Lower leg skin (tissue), 3 donors: ENCODE data around the gene C1orf159.

Source experiments
- CTCF ChIP-seq, 3 donors: fragments of 450-650 bp; IDR thresholded peaks; one replicate each; pipeline ENCODE4 v1.5.1; 2016; ENCODE audit warnings: antibody characterized with exemption in 3 of 3, mild to moderate bottlenecking in 3 of 3, moderate library complexity in 2 of 3
- POLR2A ChIP-seq, 2 donors: fragments of 450-650 bp; IDR thresholded peaks; one replicate each; pipeline ENCODE4 v1.6.1; 2016 to 2017; ENCODE audit warnings: antibody characterized with exemption in 2 of 2, mild to moderate bottlenecking in 1 of 2, moderate library complexity in 1 of 2

DNA sequence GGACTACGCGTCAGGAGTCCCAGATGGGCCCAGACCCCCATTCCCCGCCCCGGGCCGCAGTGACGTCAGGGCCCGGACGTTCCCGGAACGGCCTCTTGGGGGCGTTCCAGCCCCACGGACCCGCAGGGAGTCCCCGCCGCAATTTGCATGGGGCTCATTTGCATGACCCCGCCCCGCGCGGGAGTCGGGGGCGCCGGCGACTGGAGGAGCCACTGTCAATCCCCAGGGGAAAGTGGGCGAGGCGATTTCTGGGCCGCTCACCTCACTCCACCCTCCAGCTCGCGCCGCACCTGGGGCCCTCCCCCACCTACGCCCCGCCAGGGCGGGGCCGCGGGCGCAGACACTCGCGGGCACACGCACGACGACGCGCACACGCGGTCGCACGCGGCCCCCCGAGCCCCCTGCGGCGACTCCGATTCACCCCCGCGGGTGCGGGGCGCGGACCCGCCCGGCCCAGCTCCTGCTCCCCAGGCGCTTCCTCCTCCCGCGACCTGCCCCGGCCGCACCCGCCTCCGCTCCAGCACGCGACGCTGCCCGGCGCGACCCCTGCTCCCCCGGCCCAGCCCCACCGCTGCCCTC lies 82.8 kb downstream of the C1orf159 start:
- TF ChIP-seq POLR2A (IDR thresholded peaks at IDR 0.05) (no peak), CTCF (IDR thresholded peaks at IDR 0.05) (no peak)
